GM12873 (cell line): ENCODE data around the gene KRTAP4-16.

ENCODE experiments used
- CTCF ChIP-seq: IDR thresholded peaks from 2 replicates; pipeline ENCODE4 v1.5.1; 2012; ENCODE audit warnings: low read depth, mild to moderate bottlenecking, moderate library complexity, low read length, control low read depth; ENCODE audit not compliant: insufficient read depth; ENCODE audit errors: missing control alignments

Gene KRTAP4-16

DNA sequence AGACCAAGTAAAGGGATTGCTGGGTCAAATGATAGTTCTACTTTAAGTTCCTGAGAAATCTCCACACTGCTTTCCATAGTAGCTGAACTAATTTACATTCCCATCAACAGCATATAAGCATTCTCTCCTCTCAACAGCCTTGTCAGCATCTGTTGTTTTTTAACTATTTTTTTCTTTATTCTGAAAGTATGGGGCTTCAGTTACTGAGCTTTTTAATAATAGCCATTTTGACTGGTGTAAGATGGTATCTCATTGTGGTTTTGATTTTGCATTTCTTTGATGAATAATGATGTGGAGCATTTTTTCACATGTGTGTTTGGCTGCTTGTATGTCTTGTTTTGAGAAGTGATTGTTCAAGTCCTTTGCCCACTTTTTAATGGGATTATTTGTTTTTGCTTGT lies 49.4 kb downstream of the KRTAP4-16 start:
- TF ChIP-seq CTCF: no peak
